Measurements from ENCODE around the gene ATG4D.

GRCh38 chr19:10517361-10517759 lies 26.3 kb upstream of the ATG4D start, which contains the start of gene S1PR5:
- TF ChIP-seq TAF1 (IDR thresholded peaks at IDR 0.05; ENCODE audit: low read depth), result no peak
- TF ChIP-seq RAD21 (IDR thresholded peaks at IDR 0.05; ENCODE audit: low read depth), result no peak; the same call in 1 of the 2 replicates
- no peak for TF ChIP-seq NFIC (IDR thresholded peaks at IDR 0.05)

Measured in Ishikawa (cell line).